ENCODE data around the gene PSENEN.
"Not testable (repeated sequence)": the region's sequence is repeated elsewhere in the genome, so short reads cannot be mapped to it uniquely, and the experiment has no call there.

PSENEN gene

DNA sequence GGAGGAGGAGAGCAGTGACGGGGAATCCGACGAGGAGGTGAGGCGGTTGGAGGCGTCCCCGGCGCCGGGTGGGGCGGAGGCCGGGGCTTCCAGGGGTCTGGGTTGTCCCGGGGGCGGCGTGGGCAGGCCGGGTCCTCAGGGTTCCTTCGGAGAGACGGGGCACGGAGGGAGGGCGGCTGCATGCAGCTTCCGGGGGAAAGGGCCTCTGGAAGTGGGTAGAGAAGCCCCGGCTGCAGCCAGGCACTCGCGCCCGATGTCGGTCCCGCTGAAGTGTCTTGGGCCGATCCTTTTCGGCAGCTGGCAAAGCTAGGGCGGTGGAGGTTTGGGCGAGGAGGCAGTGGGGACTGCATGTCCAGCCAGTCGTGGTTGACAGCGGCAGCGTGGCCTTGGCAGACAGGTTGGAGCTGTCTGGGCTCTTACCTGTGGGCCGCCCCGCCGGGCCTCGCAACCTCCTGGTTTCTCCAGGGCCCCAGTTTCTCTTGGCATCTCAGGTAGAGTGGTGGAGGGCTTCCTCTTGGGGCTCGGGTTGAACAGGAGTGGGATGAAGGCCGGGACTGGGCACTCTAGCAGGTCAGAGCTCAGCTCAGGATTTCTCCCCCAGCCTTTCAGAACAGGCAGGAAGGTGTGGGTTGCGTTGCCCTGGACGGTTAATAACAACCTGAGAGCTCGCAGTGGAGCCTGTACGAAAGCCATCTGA lies 27.0 kb upstream of the PSENEN start:
- DNase-seq: no peak

DNA sequence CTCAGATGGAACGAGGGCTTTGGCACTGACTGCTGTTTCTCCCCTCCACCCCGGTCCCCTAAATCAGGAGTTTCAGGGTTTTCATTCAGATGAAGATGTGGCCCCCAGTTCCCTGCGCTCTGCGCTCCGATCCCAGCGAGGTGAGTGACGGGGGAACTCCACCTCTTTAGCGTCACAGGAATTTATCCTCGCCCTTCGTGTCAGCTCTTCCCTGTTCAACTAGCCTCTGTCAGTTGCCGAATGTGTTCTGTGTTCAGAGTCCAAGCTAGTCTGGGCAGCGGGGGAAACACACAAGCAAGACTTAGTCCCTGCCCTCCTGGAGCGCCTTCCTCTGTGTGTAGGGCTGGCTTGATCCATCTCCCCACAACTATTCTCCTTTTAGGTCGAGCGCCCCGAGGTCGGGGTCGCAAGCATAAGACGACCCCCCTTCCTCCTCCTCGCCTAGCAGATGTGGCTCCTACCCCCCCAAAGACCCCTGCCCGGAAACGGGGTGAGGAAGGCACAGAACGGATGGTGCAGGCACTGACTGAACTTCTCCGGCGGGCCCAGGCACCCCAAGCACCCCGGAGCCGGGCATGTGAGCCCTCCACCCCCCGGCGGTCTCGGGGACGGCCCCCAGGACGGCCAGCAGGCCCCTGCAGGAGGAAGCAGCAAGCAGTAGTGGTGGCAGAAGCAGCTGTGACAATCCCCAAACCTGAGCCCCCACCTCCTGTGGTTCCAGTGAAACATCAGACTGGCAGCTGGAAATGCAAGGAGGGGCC lies 25.9 kb upstream of the PSENEN start:
- no peak for DNase-seq

DNA sequence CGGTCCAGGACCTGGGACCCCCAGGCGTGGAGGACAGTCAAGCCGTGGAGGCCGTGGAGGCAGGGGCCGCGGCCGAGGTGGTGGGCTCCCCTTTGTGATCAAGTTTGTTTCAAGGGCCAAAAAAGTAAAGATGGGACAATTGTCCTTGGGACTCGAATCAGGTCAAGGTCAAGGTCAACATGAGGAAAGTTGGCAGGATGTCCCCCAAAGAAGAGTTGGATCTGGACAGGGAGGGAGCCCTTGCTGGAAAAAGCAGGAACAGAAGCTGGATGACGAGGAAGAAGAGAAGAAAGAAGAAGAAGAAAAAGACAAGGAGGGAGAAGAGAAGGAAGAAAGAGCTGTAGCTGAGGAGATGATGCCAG lies 25.3 kb upstream of the PSENEN start:
- no peak for DNase-seq

DNA sequence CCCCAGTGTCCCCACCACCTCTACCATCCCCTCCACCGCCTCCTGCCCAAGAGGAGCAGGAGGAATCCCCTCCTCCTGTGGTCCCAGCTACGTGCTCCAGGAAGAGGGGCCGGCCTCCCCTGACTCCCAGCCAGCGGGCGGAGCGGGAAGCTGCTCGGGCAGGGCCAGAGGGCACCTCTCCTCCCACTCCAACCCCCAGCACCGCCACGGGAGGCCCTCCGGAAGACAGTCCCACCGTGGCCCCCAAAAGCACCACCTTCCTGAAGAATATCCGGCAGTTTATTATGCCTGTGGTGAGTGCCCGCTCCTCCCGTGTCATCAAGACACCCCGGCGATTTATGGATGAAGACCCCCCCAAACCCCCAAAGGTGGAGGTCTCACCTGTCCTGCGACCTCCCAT lies 24.8 kb upstream of the PSENEN start:
- DNase-seq: no peak

DNA sequence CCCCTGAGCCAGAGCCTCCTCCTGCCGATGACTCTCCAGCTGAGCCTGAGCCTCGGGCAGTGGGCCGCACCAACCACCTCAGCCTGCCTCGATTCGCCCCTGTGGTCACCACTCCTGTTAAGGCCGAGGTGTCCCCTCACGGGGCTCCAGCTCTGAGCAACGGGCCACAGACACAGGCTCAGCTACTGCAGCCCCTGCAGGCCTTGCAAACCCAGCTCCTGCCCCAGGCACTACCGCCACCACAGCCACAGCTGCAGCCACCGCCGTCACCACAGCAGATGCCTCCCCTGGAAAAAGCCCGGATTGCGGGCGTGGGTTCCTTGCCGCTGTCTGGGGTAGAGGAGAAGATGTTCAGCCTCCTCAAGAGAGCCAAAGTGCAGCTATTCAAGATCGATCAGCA lies 24.1 kb upstream of the PSENEN start:
- no peak for DNase-seq

DNA sequence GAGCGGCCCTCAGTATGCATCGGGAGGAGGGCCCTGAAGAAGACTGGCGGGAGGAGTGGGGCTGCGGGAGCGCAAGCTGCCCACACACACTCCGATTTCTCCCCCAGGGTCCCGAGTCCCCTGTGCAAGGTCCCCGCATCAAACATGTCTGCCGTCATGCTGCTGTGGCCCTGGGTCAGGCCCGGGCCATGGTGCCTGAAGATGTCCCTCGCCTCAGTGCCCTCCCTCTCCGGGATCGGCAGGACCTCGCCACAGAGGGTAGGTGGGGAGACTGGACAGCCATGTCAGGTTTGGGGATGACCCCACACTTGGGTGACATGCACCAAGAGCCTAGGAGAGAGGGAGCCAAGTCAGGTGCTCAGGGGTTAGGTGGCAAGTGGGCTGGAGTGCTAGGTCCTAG lies 23.0 kb upstream of the PSENEN start:
- no peak for DNase-seq

DNA sequence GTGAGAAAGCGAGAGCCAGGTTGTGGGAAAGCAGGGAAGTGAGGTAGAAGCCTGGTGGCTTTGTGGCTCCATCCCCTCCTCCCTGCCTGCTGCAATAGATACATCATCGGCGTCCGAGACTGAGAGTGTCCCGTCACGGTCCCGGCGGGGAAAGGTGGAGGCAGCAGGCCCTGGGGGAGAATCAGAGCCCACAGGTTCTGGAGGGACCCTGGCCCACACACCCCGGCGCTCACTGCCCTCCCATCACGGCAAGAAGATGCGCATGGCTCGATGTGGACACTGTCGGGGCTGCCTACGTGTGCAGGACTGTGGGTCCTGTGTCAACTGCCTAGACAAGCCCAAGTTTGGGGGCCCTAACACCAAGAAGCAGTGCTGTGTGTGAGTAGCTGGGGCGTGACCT lies 22.6 kb upstream of the PSENEN start:
- no peak for DNase-seq

DNA sequence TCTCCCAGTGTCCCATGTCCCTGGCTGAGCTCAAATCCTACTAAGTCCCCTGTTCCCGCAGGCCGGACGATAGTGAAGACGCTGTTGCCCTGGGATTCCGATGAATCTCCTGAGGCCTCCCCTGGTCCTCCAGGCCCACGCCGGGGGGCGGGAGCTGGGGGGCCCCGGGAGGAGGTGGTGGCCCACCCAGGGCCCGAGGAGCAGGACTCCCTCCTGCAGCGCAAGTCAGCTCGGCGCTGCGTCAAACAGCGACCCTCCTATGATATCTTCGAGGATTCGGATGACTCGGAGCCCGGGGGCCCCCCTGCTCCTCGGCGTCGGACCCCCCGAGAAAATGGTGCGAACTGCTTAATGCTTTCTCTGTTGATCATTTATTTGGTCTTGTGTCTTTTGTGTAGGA lies 21.8 kb upstream of the PSENEN start:
- DNase-seq: no peak

DNA sequence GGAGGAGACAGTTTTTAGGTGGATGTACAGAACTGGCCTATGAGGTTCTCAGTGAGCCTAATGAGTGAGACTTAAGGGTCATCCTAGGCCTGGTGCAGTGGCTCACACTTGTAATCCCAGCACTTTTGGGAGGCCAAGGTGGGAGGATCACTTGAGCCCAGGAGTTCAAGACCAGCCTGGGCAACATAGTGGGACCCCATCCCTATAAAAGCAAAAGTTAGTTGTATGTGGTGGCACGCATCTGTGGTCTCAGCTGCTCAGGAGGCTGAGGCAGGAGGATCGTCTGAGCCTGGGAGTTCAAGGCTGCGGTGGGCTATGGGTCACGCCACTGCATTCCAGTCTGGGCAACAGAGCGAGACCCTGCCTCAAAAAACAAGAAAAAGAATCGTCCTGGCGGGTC lies 21.3 kb upstream of the PSENEN start:
- not testable (repeated sequence) for DNase-seq

DNA sequence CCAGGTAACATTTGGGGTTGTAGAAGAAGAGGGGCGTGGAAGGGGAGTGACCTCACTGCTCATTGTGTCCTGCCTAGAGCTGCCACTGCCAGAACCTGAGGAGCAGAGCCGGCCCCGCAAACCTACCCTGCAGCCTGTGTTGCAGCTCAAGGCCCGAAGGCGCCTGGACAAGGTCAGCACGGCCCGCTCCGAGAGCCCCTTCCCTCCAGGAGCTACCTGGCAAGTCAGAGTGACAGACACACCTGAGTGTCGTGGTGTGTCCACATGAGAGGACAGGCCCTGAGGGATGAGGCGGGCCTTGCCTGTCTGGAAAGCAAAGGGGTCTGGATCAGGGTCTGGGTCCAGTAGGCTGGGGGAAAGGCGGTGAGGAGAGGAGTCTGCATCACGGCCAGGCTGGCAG lies 20.9 kb upstream of the PSENEN start:
- no peak for DNase-seq

DNA sequence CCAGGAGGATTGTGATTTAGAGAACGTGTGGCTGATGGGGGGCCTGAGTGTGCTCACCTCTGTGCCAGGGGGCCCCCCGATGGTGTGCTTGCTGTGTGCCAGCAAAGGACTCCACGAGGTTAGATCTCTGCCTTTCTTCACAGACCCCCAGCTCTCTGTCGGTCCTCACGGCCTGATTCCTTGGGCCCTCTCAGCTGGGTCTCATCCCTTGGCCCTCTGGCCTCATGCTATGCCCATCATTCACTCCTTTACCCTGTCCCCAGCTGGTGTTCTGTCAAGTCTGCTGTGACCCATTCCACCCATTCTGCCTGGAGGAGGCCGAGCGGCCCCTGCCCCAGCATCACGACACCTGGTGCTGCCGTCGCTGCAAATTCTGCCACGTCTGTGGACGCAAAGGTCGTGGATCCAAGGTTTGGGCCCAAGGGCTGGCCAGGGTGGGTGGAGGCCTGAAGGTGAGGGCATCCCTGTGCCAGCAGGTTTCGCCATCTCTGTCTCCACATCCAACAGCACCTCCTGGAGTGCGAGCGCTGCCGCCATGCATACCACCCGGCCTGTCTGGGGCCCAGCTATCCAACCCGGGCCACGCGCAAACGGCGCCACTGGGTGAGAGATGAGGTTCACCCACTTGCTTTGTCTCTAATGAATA lies 20.1 kb upstream of the PSENEN start:
- no peak for DNase-seq

DNA sequence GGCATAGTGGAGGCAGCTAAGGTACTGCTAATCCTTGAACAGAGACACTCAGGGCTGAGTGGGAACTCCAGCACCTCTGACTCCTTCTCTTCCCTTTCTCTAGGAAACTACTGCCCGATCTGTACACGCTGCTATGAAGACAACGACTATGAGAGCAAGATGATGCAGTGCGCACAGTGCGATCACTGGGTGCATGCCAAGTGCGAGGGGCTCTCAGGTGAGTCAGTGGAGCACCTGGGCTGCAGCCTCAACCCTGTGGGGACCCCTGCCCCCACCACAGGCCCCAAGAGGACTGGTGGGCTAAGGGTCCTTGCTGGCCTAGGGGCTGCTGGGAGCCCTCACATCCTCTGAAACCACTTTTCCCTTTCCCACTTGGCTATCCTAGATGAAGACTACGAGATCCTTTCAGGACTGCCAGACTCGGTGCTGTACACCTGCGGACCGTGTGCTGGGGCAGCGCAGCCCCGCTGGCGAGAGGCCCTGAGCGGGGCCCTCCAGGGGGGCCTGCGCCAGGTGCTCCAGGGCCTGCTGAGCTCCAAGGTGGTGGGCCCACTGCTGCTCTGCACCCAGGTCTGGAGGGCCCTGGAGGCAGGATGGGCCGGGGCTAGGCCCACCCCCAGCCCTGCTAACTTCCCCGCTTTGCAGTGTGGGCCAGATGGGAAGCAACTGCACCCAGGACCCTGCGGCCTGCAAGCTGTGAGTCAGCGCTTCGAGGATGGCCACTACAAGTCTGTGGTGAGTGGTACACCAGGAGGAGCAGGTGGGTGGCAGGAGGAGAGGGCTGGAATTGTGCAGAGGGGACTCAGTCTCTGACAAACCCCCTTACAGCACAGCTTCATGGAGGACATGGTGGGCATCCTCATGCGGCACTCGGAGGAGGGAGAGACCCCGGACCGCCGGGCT lies 18.1 kb upstream of the PSENEN start:
- DNase-seq: no peak

DNA sequence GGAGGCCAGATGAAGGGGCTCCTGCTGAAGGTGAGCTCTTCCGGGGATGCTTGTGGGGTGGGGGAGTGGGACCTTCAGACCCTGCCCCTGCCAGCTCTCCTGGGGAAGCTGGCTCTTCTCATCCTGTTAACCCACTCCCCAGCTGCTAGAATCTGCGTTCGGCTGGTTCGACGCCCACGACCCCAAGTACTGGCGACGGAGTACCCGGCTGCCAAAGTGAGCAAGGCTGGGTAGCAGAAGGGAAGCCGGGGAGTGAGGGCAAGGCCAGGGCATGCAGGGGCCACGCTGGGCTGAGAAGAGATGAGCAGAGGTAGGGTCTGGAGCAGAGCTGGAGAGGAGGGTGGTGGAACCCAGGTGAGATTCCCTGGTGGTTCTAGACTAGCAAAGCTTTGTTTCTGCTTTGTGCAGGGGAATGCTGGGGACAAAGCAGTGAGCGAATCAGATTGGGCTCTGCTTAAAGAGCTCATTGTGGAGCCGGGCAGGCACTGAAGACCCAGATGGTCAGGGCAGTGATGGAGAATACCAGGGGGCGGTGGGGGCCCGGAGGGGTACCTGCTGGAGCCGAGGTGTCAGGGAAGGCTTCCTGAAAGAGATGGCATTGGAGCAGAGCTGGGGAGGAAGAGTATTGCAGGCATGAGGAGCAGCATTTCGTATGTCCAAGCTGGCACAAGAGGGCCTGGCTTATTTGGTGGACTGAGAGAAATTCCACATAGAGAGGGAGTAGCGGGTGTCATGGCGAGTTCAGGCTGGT lies 17.3 kb upstream of the PSENEN start:
- DNase-seq: no peak

DNA sequence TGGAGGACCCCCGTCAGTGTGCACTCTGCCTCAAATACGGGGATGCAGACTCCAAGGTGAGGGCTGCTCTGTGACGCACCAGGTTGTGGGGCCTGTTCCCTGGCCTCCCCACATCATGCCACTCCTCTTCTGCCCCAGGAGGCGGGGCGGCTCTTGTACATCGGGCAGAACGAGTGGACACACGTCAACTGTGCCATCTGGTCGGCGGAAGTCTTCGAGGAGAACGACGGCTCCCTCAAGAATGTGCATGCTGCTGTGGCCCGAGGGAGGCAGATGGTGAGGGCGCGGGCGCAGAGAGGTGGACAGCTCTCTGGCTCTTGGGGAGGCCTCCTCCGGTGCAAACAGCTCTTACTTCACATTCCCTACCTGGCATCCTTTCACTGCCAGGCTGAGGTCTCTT lies 16.4 kb upstream of the PSENEN start:
- no peak for DNase-seq

DNA sequence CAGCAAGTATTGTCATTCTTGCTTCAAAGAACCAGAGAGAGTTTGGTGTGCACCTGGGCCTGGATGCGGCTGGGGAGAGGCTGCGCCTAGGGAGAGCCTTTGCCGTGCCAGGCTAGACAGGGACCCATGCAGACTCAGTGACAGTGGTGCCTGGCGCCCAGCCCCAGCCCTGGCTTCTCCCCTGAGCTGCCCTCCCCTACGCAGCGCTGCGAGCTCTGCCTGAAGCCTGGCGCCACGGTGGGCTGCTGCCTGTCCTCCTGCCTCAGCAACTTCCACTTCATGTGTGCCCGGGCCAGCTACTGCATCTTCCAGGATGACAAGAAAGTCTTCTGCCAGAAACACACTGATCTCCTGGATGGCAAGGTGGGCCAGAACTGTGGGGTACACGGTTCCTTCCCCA lies 15.7 kb upstream of the PSENEN start:
- no peak for DNase-seq

DNA sequence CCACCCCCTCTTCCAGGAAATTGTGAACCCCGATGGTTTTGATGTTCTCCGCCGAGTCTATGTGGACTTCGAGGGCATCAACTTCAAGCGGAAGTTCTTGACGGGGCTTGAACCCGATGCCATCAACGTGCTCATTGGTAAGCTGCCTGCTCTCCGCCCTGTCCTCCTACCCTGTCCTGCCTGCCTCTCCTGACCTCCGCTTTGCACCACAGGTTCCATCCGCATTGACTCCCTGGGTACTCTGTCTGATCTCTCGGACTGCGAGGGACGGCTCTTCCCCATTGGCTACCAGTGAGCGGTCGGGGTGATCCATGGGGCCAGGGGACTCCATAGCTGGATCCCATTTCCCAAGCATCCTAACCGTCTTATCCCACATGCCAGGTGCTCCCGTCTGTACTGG lies 15.1 kb upstream of the PSENEN start:
- no peak for DNase-seq

DNA sequence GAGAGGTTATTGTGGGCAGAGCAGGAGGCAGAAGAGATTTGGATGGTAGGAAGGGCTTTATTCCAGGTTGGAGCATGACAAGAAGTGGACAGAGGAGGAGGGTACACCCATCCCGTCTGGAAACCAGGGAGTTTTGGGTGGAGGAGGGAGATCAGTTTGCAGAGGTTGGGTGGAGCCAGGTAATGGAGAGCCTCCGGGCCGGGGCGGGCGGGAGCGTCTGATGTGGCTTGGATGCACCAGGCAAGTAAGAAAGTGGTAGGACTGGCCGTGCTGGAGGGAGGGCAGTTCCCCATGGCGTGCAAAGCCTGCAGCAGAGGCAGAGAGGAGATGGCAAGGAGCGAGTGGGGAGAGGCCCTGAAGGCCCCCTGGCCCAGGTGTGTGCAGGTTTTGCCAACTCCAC lies 14.1 kb upstream of the PSENEN start:
- DNase-seq: no peak

DNA sequence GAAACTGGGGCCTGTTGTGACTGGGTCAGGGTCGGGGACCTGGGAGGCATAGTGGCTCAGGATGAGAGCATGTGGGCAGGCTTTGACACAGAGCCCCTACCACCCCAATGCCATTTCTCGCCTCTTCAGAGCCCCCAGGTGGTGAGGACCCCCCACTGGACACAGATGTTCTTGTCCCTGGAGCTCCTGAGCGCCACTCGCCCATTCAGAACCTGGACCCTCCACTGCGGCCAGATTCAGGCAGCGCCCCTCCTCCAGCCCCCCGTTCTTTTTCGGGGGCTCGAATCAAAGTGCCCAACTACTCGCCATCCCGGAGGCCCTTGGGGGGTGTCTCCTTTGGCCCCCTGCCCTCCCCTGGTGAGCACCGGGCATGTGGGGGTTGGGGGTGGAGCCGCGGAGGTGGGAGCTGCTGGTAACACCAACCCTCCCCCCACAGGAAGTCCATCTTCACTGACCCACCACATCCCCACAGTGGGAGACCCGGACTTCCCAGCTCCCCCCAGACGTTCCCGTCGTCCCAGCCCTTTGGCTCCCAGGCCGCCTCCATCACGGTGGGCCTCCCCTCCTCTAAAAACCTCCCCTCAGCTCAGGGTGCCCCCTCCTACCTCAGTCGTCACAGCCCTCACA lies 13.6 kb upstream of the PSENEN start:
- DNase-seq: no peak

DNA sequence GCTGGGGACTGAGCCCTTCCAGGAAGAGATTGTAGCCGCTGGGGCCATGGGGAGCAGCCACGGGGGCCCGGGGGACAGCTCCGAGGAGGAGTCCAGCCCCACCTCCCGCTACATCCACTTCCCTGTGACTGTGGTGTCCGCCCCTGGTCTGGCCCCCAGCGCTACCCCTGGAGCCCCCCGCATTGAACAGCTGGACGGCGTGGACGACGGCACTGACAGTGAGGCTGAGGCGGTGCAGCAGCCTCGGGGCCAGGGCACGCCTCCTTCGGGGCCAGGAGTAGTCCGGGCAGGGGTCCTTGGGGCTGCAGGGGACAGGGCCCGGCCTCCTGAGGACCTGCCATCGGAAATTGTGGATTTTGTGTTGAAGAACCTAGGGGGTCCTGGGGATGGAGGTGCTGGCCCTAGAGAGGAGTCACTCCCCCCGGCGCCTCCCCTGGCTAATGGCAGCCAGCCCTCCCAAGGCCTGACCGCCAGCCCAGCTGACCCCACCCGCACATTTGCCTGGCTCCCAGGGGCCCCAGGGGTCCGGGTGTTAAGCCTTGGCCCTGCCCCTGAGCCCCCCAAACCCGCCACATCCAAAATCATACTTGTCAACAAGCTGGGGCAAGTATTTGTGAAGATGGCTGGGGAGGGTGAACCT lies 12.8 kb upstream of the PSENEN start:
- no peak for DNase-seq

DNA sequence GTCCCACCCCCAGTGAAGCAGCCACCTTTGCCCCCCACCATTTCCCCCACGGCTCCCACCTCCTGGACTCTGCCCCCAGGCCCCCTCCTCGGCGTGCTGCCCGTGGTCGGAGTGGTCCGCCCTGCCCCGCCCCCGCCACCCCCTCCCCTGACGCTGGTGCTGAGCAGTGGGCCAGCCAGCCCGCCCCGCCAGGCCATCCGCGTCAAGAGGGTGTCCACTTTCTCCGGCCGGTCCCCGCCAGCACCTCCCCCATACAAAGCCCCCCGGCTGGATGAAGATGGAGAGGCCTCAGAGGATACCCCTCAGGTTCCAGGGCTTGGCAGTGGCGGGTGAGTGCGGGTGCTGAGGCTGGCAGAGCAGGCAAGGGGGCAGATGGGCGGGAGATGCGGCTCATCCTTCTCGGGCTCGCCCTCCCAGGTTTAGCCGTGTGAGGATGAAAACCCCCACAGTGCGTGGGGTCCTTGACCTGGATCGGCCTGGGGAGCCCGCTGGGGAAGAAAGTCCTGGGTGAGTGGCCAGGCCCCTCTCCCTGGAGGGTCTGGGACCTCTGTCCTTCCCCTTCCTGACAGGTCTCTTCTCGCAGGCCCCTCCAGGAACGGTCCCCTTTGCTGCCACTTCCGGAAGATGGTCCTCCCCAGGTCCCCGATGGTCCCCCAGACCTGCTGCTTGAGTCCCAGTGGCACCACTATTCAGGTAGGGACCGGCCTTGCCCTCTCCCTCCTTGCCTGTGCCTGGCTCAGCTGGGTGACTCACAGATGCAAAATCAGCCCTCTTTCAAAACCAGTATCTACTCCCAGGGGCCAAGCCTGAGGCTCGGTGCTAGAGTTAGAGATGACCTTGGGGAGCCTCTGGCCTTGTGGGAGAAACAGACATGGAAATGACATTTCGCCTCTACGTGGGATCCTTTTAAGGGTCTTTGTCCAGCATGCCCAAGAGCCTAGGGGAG lies 12.0 kb upstream of the PSENEN start:
- DNase-seq: no peak

All from NCI-H2081 treated with DMSO at 0.1 percent for 48 hours (cell line).